Measurements from ENCODE around the gene SH3D21.
A peak's percentile ranks its signal among the peaks of the same experiment; 100 is the strongest.

The SH3D21 gene

DNA sequence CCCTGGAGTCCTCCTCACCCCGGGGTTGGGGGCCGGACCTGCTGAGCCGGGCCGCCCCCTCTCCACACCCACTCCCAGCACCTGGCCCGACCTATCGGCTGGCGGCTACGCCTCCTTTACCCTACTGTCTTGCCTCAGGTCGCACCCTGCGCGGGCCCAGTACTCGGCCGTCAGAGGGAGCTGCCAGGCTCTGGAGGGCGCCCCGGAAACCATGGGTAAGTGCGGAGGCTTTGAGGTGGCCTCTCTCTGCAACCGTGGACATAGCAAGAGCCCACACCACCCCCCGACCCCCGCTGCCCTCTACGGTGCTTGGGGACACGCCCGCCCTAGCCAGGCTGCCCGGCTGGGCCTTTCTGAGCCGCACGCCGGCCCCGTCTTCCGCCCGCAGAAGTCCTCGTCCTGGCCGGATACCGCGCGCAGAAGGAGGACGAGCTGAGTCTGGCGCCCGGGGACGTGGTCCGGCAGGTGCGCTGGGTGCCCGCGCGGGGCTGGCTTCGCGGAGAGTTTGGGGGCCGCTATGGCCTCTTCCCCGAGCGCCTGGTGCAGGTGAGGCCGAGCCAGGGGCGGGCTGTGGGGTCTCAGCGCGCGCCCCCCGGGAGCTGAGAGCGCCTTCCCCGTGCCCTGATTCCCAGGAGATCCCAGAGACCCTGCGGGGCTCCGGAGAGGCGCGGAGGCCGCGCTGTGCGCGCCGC is at the start of gene SH3D21:
TSS of gene SH3D21 (plus strand) at position 159 of the 692 bp plus-strand sequence. CDS start at position 212, 53 bp downstream.
- TF ChIP-seq, protein P1, sequence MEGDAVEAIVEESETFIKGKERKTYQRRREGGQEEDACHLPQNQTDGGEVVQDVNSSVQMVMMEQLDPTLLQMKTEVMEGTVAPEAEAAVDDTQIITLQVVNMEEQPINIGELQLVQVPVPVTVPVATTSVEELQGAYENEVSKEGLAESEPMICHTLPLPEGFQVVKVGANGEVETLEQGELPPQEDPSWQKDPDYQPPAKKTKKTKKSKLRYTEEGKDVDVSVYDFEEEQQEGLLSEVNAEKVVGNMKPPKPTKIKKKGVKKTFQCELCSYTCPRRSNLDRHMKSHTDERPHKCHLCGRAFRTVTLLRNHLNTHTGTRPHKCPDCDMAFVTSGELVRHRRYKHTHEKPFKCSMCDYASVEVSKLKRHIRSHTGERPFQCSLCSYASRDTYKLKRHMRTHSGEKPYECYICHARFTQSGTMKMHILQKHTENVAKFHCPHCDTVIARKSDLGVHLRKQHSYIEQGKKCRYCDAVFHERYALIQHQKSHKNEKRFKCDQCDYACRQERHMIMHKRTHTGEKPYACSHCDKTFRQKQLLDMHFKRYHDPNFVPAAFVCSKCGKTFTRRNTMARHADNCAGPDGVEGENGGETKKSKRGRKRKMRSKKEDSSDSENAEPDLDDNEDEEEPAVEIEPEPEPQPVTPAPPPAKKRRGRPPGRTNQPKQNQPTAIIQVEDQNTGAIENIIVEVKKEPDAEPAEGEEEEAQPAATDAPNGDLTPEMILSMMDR (IDR thresholded peaks at IDR 0.05; ENCODE audit: low read depth, low read length), result peak; percentile 13
- DNase-seq (ENCODE audit: extremely low read depth, low read depth), result no peak

DNA sequence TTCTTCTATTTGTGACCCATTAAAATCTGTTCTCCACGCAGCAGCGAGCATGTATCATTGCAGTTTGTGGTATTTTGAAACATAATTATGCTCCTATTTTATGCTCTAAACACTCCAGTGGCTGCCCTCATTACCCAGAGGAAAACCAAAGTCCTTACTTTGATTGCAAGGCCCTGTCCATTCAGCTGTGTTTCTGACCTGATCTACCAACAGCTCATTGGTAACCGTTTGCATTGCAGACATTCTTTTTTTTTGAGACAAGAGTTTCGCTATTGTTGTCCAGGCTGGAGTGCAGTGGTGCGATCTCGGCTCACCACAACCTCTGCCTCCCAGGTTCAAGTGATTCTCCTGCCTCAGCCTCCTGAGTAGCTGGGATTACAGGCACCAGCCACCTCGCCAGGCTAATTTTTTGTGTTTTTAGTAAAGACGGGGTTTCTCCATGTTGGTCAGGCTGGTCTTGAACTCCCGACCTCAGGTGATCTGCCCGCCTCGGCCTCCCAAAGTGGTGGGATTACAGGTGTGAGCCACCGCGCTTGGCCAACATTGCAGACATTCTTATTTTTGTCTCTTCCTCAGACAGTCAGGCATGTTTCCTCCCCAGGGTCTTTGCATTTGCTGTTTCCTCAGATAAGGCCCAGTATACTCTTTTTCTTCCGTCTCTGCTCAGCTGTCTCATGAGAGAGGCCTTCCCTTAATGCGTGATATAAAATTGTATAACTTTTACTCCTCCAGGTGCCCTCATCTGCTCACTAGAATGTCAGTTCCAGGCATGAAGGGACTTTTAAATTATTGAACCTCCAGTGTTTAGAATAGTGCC is 49.4 kb upstream of the SH3D21 start:
- TF ChIP-seq, protein P1 (IDR thresholded peaks at IDR 0.05; ENCODE audit: low read depth, low read length), result no peak
- no peak for DNase-seq (ENCODE audit: extremely low read depth, low read depth)

DNA sequence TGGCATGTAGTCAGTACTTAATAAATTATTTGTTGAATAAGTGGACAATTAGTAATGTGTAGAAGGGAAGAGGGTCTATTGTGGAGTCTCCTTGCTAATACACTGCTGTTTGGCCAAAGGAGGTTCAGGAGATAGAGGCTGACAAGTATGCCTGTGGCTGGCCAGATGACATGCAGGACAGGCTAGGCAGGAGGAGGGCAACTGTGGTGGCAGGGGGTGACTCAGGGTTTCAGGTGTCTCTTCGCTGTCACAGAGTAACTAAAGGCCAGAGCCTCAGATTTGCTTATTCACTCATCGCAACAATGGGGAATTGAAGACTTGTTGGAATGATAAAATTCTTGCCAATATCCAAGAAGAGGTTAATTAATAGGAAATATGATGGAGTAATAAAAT is 48.8 kb upstream of the SH3D21 start:
- DNase-seq (ENCODE audit: extremely low read depth, low read depth), result no peak
- TF ChIP-seq, protein P1 (IDR thresholded peaks at IDR 0.05; ENCODE audit: low read depth, low read length), result no peak

GRCh38 chr1:36258960-36259344 is 47.2 kb upstream of the SH3D21 start:
- TF ChIP-seq, protein P1 (IDR thresholded peaks at IDR 0.05; ENCODE audit: low read depth, low read length), result no peak
- no peak for DNase-seq (ENCODE audit: extremely low read depth, low read depth)

DNA sequence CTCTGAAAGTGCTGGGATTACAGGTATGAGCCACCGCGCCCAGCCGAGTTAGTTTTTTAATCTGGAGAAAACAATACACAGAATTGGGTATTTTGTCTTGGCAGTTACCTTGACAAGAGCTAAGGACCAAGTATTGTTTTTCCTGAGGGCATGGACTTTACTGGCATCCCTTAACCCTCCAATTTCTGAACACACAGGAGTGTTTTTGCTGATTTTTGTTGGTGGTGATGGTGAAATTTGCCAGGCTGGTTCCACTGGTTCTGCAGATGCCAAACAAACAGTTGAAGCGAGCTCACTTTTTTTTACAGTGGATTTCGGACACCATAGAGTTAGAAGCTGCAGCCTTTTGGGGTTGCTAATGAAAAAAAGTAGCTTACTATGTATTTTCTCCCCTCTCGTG is 37.2 kb upstream of the SH3D21 start:
- no peak for DNase-seq (ENCODE audit: extremely low read depth, low read depth)
- TF ChIP-seq, protein P1 (IDR thresholded peaks at IDR 0.05; ENCODE audit: low read depth, low read length), result no peak

GRCh38 chr1:36269408-36269838 is 36.7 kb upstream of the SH3D21 start:
- no peak for DNase-seq (ENCODE audit: extremely low read depth, low read depth)
- TF ChIP-seq, protein P1 (IDR thresholded peaks at IDR 0.05; ENCODE audit: low read depth, low read length), result no peak

GRCh38 chr1:36273024-36273423 is 33.1 kb upstream of the SH3D21 start:
- TF ChIP-seq, protein P1 (IDR thresholded peaks at IDR 0.05; ENCODE audit: low read depth, low read length), result no peak
- DNase-seq (ENCODE audit: extremely low read depth, low read depth), result no peak
